ENCODE data around the gene ETV6. TPM values are rescaled to one million over a fixed set of nuclear protein-coding genes. Genes with fewer than 3 reads are reported as not detected.

The ETV6 gene
- total and polyA plus RNA-seq, 3 donors from 2014 or later = 7.8 to 20.9 (median 16.3) TPM

DNA sequence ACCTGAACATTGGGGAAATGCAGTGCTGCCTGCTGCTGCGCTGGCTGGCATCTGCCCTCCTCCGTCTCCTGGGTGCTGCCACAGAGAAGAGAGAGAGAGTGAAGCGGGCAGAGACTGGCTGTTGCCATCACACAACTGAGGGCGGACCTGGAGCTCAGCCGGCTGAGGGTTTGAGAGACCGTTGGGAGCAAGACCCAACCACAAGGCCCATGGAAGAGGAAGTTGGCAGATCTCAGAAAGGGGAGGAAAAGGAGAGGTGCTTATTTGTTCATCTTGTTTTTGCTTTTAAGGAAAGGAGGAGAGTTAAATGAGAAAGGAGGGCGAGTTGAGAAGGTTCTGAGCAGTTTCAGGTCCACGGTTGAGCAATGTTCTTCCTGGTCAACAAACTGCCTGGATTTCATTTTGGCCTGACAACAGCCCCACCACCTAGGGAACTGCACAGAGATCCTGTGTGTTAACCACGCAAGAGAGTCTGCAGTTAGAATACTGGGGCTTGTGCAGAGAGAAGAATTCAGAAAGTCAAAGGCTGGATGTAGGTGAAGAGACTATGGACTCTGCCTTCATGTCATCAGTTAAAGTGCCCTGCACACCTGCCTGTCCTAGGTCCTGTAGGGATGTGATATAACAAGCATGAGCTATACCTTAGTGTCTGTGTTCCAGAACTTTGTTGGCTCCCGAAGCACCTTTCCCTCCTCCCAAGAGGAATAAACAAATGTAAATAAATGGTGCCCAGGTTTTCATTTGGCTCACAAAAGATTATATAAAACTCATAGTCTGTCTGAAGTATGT, 124.6 kb downstream of the ETV6 start:
- DNase-seq = no peak
- no peak overlapping the region for H3K27ac ChIP-seq
- H3K9me3 ChIP-seq = no peaks in the 10 kb centered on the region
- intact Hi-C loops (cut with DNase I; ENCODE audit: low total_unique reads) = no loop called here
- no peaks in the 10 kb centered on the region for H3K27me3 ChIP-seq
- TF ChIP-seq POLR2A (IDR thresholded peaks at IDR 0.05) = no peak
- TF ChIP-seq, protein P1, sequence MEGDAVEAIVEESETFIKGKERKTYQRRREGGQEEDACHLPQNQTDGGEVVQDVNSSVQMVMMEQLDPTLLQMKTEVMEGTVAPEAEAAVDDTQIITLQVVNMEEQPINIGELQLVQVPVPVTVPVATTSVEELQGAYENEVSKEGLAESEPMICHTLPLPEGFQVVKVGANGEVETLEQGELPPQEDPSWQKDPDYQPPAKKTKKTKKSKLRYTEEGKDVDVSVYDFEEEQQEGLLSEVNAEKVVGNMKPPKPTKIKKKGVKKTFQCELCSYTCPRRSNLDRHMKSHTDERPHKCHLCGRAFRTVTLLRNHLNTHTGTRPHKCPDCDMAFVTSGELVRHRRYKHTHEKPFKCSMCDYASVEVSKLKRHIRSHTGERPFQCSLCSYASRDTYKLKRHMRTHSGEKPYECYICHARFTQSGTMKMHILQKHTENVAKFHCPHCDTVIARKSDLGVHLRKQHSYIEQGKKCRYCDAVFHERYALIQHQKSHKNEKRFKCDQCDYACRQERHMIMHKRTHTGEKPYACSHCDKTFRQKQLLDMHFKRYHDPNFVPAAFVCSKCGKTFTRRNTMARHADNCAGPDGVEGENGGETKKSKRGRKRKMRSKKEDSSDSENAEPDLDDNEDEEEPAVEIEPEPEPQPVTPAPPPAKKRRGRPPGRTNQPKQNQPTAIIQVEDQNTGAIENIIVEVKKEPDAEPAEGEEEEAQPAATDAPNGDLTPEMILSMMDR (IDR thresholded peaks at IDR 0.05) = no peak
- H3K36me3 ChIP-seq (ENCODE audit: low read depth, missing control alignments) = no peaks in the 10 kb centered on the region
- WGBS, 2 donors = 90 to 93% methylated on average over 10 of the region's 10 CpGs
- H3K4me1 ChIP-seq = peaks cover 1% of the 10 kb centered on the region
- no peak overlapping the region for H3K4me3 ChIP-seq

DNA sequence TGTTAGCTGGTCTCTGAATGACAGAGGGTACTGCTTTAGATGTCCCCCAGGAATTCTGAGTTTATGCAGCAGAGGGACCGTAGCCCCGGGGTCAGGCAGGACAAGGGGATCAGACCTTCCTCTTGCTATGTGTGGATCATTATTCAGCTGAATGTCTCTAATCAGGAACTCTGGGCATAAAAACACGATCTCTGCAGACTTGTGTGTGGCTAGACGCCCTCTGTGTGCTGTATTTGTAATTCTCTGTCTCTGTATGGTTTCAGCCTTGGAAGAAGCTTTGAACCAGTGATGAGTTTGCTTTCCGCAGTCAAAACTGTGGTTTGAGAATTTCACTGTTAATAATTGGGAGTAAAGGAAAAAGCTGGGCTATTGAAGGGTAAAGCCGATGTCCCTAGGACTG, 125.3 kb downstream of the ETV6 start:
- WGBS, 2 donors = 65 to 74% methylated on average over 6 of the region's 6 CpGs
- TF ChIP-seq, protein P1 (IDR thresholded peaks at IDR 0.05) = no peak
- no peak for TF ChIP-seq POLR2A (IDR thresholded peaks at IDR 0.05)
- Histone ChIP-seq H3K4me1 (no peaks in the 10 kb centered on the region), H3K4me3 (no peak overlapping the region), H3K27me3 (no peaks in the 10 kb centered on the region), H3K27ac (peak overlapping the region in 1 of 2 donors; percentile 4), H3K36me3 (ENCODE audit: low read depth, missing control alignments) (no peaks in the 10 kb centered on the region), H3K9me3 (no peaks in the 10 kb centered on the region)
- intact Hi-C loops (cut with DNase I; ENCODE audit: low total_unique reads) = no loop called here
- DNase-seq = no peak

DNA sequence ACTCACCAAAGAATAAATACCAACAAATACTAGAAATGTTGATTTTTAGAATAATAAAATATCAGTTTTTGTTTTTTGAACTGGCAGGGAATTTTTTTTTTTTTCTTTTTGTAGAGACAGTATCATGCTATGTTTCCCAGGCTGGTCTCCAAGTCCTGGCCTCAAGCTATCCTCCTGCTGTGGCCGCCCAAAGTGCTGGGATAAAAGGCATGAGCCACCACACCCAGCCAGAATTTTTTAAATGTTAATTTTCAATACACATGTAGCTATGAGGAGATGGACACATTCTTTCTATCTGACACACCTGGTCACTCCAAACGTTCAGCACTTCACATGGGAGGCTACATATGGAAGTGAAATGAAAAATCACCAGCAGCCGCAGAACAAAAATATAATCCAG, 126.8 kb downstream of the ETV6 start:
- Histone ChIP-seq H3K4me3 (no peak overlapping the region), H3K36me3 (ENCODE audit: low read depth, missing control alignments) (no peaks in the 10 kb centered on the region), H3K27me3 (no peaks in the 10 kb centered on the region), H3K27ac (no peak overlapping the region), H3K4me1 (no peaks in the 10 kb centered on the region), H3K9me3 (no peaks in the 10 kb centered on the region)
- 79 to 80% methylated on average over 3 of the region's 3 CpGs for WGBS, 2 donors
- DNase-seq = no peak
- intact Hi-C loops (cut with DNase I; ENCODE audit: low total_unique reads) = no loop called here
- TF ChIP-seq, protein P1 (IDR thresholded peaks at IDR 0.05) = no peak
- no peak for TF ChIP-seq POLR2A (IDR thresholded peaks at IDR 0.05)

DNA sequence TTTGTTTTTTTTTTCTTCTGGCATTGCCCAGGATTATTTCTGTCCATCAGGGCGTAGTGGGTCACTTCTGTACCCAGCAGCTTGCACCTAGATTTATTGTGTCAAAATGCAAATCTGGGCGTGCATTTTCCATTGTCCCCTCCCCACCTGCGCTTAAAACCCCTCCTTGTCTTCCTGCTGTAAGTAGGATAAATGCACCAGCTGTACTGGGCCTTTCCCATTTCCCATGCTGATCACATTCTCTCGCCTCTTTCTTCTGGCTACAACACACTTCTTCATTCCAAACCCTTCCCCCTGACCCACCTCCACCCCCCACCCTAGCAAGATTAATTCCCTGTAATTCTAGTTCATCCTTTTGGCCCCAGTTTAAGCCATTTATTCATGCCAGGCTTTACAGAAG, 128.0 kb downstream of the ETV6 start:
- intact Hi-C loops (cut with DNase I; ENCODE audit: low total_unique reads) = no loop called here
- 90 to 92% methylated on average over 4 of the region's 4 CpGs for WGBS, 2 donors
- Histone ChIP-seq H3K36me3 (ENCODE audit: low read depth, missing control alignments) (no peaks in the 10 kb centered on the region), H3K27ac (no peak overlapping the region), H3K27me3 (no peaks in the 10 kb centered on the region), H3K4me3 (no peak overlapping the region), H3K4me1 (no peaks in the 10 kb centered on the region), H3K9me3 (no peaks in the 10 kb centered on the region)
- TF ChIP-seq, protein P1 (IDR thresholded peaks at IDR 0.05) = no peak
- TF ChIP-seq POLR2A (IDR thresholded peaks at IDR 0.05) = no peak
- DNase-seq = no peak

DNA sequence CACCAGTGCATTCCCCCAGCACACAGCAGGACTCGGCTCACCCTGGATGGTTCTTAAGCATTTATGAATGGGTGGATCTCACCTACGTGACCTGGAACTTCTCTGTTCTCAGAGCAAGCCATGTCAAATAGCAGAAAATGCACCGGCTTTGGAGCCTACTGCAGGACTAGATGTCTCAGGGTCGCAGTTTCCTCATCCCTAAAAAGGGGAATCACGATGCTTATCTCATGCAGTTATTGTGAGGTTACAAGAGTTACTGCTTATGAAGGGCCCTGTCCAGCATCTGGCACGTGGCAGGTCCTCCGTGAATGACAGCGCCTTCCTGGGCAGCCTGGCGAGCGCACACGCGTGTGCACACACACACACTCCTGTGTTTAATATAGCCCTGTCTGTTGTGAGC, 128.5 kb downstream of the ETV6 start:
- DNase-seq = no peak
- WGBS, 2 donors = 83 to 93% methylated on average over 12 of the region's 12 CpGs
- TF ChIP-seq POLR2A (IDR thresholded peaks at IDR 0.05) = no peak
- TF ChIP-seq, protein P1 (IDR thresholded peaks at IDR 0.05) = no peak
- intact Hi-C loops (cut with DNase I; ENCODE audit: low total_unique reads) = no loop called here
- no peaks in the 10 kb centered on the region for H3K36me3 ChIP-seq (ENCODE audit: low read depth, missing control alignments)
- H3K27me3 ChIP-seq = no peaks in the 10 kb centered on the region
- no peak overlapping the region for H3K4me3 ChIP-seq
- no peak overlapping the region for H3K27ac ChIP-seq
- H3K9me3 ChIP-seq = no peaks in the 10 kb centered on the region
- H3K4me1 ChIP-seq = no peaks in the 10 kb centered on the region

Data from testis (tissue), 3 donors.